Measurements from ENCODE around the gene SLC38A10. TPM values are rescaled to one million over a fixed set of nuclear protein-coding genes. Genes with fewer than 3 reads are reported as not detected.

The SLC38A10 gene
- total RNA-seq, 1 experiment from 2014 or later = 109 TPM

GRCh38 chr17:81325714-81326358 lies 30.7 kb upstream of the SLC38A10 start:
- BruUV-seq (replicated peaks) = no TSS peak
- Histone ChIP-seq H2AFZ (ENCODE audit: low read depth, low read length, poor library complexity, severe bottlenecking) (no peak overlapping the region), H3K79me2 (ENCODE audit: insufficient read depth, low read length) (no peaks in the 10 kb centered on the region), H3K27me3 (ENCODE audit: insufficient read depth, low read length) (no peaks in the 10 kb centered on the region), H3K9me2 (ENCODE audit: insufficient read depth) (no peaks in the 10 kb centered on the region), H3K9me3 (ENCODE audit: control insufficient read depth in 1 of 2, insufficient read depth in 1 of 2, low read depth in 1 of 2, low read length in 2 of 2) (no peaks in the 10 kb centered on the region), H3K4me2 (ENCODE audit: low read length) (no peak overlapping the region), H4K20me1 (ENCODE audit: insufficient read depth) (no peaks in the 10 kb centered on the region), H3K27ac (ENCODE audit: low read depth, low read length) (no peak overlapping the region), H3K9ac (ENCODE audit: low read length) (no peak overlapping the region), H3K4me1 (ENCODE audit: control insufficient read depth in 1 of 2, insufficient read depth in 2 of 2, low read length in 2 of 2) (peaks cover 32 to 46% of the 10 kb centered on the region in 2 experiments), H3K36me3 (ENCODE audit: control insufficient read depth in 1 of 2, insufficient read depth in 2 of 2, low read length in 2 of 2) (no peaks in the 10 kb centered on the region), H3K4me3 (replicated peaks in 1 of 2; ENCODE audit: low read depth in 1 of 2, low read length in 2 of 2) (no peak overlapping the region)
- DNase-seq (ENCODE audit: low read depth, low spot score) (no peak), ATAC-seq (no peak)
- ChIA-PET POLR2A (no interaction called here), RAD21 (ENCODE audit: low non-redundant PET in 1 of 2, low total read pairs in 2 of 2, uncharacterized antibody in 2 of 2, unreplicated experiment in 2 of 2) (no interaction called here), CTCF (no interaction called here)
- no peak for TF ChIP-seq CBX3 (IDR thresholded peaks at IDR 0.05; ENCODE audit: low read depth)
- TF ChIP-seq YY1 (IDR thresholded peaks at IDR 0.05; ENCODE audit: extremely low read depth, insufficient replicate concordance, low read depth, low read length) = no peak
- TF ChIP-seq CEBPB (IDR thresholded peaks at IDR 0.05; ENCODE audit: low read depth) = no peak
- intact Hi-C loops (cut with micrococcal nuclease) = no loop called here

- Histone ChIP-seq H2AFZ (ENCODE audit: low read depth, low read length, poor library complexity, severe bottlenecking) (no peak overlapping the region), H3K4me1 (ENCODE audit: control insufficient read depth in 1 of 2, insufficient read depth in 2 of 2, low read length in 2 of 2) (peaks cover 25 to 39% of the 10 kb centered on the region in 2 experiments), H3K9ac (ENCODE audit: low read length) (no peak overlapping the region), H3K27ac (ENCODE audit: low read depth, low read length) (no peak overlapping the region), H3K79me2 (ENCODE audit: insufficient read depth, low read length) (no peaks in the 10 kb centered on the region), H3K4me3 (replicated peaks in 1 of 2; ENCODE audit: low read depth in 1 of 2, low read length in 2 of 2) (no peak overlapping the region), H3K9me2 (ENCODE audit: insufficient read depth) (no peaks in the 10 kb centered on the region), H4K20me1 (ENCODE audit: insufficient read depth) (no peaks in the 10 kb centered on the region), H3K4me2 (ENCODE audit: low read length) (no peak overlapping the region), H3K27me3 (ENCODE audit: insufficient read depth, low read length) (no peaks in the 10 kb centered on the region), H3K9me3 (ENCODE audit: control insufficient read depth in 1 of 2, insufficient read depth in 1 of 2, low read depth in 1 of 2, low read length in 2 of 2) (no peaks in the 10 kb centered on the region), H3K36me3 (ENCODE audit: control insufficient read depth in 1 of 2, insufficient read depth in 2 of 2, low read length in 2 of 2) (no peaks in the 10 kb centered on the region)
- CTCF ChIA-PET = no interaction called here
- intact Hi-C loops (cut with micrococcal nuclease) = no loop called here
- ATAC-seq = no peak
- DNase-seq (ENCODE audit: low read depth, low spot score) = no peak
- RAD21 ChIA-PET (ENCODE audit: low non-redundant PET in 1 of 2, low total read pairs in 2 of 2, uncharacterized antibody in 2 of 2, unreplicated experiment in 2 of 2) = no interaction called here
- POLR2A ChIA-PET = no interaction called here
- BruUV-seq (replicated peaks) = no TSS peak
- TF ChIP-seq EZH2 (IDR thresholded peaks at IDR 0.05) (no peak), CEBPB (IDR thresholded peaks at IDR 0.05; ENCODE audit: low read depth) (no peak), SRF (IDR thresholded peaks at IDR 0.05; ENCODE audit: low read depth) (no peak), POLR2A (IDR thresholded peaks at IDR 0.05; ENCODE audit: borderline replicate concordance, extremely low read depth, insufficient read depth, insufficient read length) (no peak), SP1 (IDR thresholded peaks at IDR 0.05; ENCODE audit: low read depth) (no peak)
- TF ChIP-seq, protein P1, sequence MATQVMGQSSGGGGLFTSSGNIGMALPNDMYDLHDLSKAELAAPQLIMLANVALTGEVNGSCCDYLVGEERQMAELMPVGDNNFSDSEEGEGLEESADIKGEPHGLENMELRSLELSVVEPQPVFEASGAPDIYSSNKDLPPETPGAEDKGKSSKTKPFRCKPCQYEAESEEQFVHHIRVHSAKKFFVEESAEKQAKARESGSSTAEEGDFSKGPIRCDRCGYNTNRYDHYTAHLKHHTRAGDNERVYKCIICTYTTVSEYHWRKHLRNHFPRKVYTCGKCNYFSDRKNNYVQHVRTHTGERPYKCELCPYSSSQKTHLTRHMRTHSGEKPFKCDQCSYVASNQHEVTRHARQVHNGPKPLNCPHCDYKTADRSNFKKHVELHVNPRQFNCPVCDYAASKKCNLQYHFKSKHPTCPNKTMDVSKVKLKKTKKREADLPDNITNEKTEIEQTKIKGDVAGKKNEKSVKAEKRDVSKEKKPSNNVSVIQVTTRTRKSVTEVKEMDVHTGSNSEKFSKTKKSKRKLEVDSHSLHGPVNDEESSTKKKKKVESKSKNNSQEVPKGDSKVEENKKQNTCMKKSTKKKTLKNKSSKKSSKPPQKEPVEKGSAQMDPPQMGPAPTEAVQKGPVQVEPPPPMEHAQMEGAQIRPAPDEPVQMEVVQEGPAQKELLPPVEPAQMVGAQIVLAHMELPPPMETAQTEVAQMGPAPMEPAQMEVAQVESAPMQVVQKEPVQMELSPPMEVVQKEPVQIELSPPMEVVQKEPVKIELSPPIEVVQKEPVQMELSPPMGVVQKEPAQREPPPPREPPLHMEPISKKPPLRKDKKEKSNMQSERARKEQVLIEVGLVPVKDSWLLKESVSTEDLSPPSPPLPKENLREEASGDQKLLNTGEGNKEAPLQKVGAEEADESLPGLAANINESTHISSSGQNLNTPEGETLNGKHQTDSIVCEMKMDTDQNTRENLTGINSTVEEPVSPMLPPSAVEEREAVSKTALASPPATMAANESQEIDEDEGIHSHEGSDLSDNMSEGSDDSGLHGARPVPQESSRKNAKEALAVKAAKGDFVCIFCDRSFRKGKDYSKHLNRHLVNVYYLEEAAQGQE (IDR thresholded peaks at IDR 0.05; ENCODE audit: low read depth) = no peak
- TF ChIP-seq, protein P2, sequence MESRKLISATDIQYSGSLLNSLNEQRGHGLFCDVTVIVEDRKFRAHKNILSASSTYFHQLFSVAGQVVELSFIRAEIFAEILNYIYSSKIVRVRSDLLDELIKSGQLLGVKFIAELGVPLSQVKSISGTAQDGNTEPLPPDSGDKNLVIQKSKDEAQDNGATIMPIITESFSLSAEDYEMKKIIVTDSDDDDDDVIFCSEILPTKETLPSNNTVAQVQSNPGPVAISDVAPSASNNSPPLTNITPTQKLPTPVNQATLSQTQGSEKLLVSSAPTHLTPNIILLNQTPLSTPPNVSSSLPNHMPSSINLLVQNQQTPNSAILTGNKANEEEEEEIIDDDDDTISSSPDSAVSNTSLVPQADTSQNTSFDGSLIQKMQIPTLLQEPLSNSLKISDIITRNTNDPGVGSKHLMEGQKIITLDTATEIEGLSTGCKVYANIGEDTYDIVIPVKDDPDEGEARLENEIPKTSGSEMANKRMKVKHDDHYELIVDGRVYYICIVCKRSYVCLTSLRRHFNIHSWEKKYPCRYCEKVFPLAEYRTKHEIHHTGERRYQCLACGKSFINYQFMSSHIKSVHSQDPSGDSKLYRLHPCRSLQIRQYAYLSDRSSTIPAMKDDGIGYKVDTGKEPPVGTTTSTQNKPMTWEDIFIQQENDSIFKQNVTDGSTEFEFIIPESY (IDR thresholded peaks at IDR 0.05; ENCODE audit: extremely low read depth, insufficient replicate concordance, low read length) = no peak
- TF ChIP-seq, protein P3, sequence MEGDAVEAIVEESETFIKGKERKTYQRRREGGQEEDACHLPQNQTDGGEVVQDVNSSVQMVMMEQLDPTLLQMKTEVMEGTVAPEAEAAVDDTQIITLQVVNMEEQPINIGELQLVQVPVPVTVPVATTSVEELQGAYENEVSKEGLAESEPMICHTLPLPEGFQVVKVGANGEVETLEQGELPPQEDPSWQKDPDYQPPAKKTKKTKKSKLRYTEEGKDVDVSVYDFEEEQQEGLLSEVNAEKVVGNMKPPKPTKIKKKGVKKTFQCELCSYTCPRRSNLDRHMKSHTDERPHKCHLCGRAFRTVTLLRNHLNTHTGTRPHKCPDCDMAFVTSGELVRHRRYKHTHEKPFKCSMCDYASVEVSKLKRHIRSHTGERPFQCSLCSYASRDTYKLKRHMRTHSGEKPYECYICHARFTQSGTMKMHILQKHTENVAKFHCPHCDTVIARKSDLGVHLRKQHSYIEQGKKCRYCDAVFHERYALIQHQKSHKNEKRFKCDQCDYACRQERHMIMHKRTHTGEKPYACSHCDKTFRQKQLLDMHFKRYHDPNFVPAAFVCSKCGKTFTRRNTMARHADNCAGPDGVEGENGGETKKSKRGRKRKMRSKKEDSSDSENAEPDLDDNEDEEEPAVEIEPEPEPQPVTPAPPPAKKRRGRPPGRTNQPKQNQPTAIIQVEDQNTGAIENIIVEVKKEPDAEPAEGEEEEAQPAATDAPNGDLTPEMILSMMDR (IDR thresholded peaks at IDR 0.05 in 2 of 3, conservative IDR thresholded peaks at IDR 0.05 in 1 of 3; ENCODE audit: borderline replicate concordance in 1 of 3, insufficient read depth in 1 of 3, low read depth in 2 of 3, low read length in 2 of 3) = no peak
Observed at GRCh38 chr17:81324851-81325713, 30.0 kb upstream of the SLC38A10 start.
